ENCODE measurements around the gene CSNK1G2. TPM values are rescaled to one million over a fixed set of nuclear protein-coding genes. Genes with fewer than 3 reads are reported as not detected.

Gene CSNK1G2
- total and polyA plus RNA-seq, 8 donors = 20.7 to 69.4 (median 27.9) TPM

DNA sequence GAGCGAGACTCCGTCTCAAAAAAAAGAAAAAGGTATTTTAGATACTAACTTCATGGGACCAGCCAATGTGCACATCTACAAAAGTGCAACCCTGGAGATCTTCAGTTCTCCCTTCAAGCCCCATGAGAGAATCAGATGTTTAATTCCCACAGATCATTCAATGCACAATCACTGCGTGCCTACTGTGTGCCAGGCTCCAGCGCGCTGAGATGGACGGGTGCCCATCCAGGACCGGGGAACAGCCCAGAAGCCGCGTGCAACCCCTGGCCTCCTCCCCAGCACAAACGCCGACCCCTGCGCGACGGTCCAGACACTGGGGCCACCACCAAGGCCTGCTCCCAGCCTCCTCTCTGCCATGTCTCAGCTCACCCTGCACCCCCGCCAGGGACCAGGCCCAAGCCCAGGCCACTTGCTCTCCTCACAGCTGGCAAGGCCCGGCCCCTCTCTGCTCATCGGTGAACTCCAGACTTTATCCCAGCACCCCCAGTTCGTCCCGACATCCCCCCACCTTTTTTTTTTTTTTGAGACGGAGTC, 69.2 kb downstream of the CSNK1G2 start:
- TF ChIP-seq, protein P1, sequence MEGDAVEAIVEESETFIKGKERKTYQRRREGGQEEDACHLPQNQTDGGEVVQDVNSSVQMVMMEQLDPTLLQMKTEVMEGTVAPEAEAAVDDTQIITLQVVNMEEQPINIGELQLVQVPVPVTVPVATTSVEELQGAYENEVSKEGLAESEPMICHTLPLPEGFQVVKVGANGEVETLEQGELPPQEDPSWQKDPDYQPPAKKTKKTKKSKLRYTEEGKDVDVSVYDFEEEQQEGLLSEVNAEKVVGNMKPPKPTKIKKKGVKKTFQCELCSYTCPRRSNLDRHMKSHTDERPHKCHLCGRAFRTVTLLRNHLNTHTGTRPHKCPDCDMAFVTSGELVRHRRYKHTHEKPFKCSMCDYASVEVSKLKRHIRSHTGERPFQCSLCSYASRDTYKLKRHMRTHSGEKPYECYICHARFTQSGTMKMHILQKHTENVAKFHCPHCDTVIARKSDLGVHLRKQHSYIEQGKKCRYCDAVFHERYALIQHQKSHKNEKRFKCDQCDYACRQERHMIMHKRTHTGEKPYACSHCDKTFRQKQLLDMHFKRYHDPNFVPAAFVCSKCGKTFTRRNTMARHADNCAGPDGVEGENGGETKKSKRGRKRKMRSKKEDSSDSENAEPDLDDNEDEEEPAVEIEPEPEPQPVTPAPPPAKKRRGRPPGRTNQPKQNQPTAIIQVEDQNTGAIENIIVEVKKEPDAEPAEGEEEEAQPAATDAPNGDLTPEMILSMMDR (IDR thresholded peaks at IDR 0.05) = no peak
- 93 to 95% methylated on average over 20 of the region's 20 CpGs for WGBS, 2 donors
- FAIRE-seq (no peak), DNase-seq (peak in 1 of 6 donors; percentile 65), ATAC-seq (no peak)
- Histone ChIP-seq H3K27ac (no peak overlapping the region), H3K4me3 (no peak overlapping the region), H3K36me3 (no peaks in the 10 kb centered on the region), H3K27me3 (no peaks in the 10 kb centered on the region), H3K9me3 (no peaks in the 10 kb centered on the region), H3K4me1 (no peaks in the 10 kb centered on the region)
- intact Hi-C loops (cut with DNase I) = no loop called here

DNA sequence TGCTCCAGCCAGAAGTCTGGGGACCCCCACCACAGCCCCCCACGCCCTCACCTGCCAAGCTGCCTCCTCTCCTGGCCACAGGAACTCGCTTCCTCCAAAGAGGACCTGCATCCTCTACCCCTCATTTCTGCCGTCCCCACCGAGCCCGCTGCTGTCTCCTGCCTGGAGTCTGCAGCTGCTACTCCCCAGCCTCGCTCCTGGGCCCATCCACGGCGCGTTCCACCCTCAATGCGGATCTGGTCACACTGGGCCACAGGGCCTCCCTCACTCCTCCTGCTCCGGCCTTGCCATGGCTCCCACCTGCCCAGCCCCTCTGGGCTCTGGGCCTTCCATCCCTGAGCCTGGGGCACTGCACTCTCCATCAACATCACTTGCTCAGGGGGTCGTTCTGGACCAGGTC, 70.2 kb downstream of the CSNK1G2 start:
- Histone ChIP-seq H3K4me3 (no peak overlapping the region), H3K27ac (no peak overlapping the region), H3K36me3 (no peaks in the 10 kb centered on the region), H3K27me3 (no peaks in the 10 kb centered on the region), H3K4me1 (no peaks in the 10 kb centered on the region), H3K9me3 (no peaks in the 10 kb centered on the region)
- WGBS, 2 donors = 93 to 96% methylated on average over 11 to 12 of the region's 12 CpGs
- FAIRE-seq (no peak), ATAC-seq (no peak), DNase-seq (peak in 1 of 6 donors; percentile 70)
- TF ChIP-seq, protein P1 (IDR thresholded peaks at IDR 0.05) = no peak
- intact Hi-C loops (cut with DNase I) = no loop called here

DNA sequence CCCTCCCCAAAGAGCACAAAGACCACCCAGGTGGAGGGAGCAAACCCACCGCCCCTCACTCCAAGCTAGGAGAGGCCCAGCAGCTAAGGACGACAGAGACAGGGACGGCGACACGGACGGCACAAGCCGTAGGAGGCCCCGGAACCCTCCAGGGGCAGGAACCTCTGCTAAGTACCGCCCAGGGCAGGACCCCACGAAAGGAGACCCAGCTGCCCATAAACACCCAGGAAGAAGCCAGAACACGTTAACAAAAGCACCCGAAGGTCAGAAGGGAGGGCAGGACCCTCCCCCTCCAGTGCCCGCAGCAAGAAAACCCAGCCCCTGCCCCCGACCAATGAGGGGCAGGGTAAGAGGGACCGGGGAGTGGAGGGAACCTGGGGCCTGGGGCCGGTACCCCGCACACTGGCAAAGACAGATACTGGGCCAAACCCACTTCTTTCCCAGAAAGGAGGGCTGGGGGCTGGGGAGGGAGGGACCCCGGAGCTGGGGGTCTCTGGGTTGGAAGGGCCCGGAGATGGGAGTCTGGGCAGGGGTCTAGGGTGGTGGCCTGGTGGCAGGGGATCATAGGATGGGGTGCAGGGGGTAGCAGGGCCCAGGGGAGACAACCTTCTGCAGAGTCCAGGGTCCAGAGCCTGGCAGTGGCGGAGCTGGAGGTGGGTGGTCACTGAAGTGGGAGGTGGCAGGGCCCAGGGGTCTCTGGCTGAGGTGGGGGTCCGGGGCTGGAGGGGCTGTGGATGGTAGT, 72.1 kb downstream of the CSNK1G2 start:
- no peaks in the 10 kb centered on the region for H3K36me3 ChIP-seq
- intact Hi-C loops (cut with DNase I) = no loop called here
- no peaks in the 10 kb centered on the region for H3K9me3 ChIP-seq
- FAIRE-seq (no peak), DNase-seq (peak in 1 of 6 donors; percentile 75), ATAC-seq (no peak)
- H3K4me1 ChIP-seq = no peaks in the 10 kb centered on the region
- no peaks in the 10 kb centered on the region for H3K27me3 ChIP-seq
- H3K4me3 ChIP-seq = no peak overlapping the region
- TF ChIP-seq, protein P1 (IDR thresholded peaks at IDR 0.05) = no peak
- H3K27ac ChIP-seq = no peak overlapping the region
- 78 to 85% methylated on average over 21 of the region's 21 CpGs for WGBS, 2 donors

DNA sequence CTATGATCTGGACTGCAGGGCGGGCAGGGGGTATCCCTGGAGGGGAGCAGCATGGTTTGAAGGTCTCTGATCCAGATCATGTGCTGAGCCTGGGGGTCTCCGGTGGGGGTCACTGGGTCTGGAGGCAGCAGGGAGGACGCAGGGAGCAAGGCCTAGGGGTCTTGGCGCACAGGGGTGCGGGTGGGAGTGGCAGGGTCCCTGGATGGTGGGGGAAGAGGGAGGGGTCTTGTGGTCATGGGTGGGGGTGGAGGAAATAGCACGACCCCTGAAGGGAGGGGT, 72.7 kb downstream of the CSNK1G2 start:
- ATAC-seq (no peak), FAIRE-seq (no peak), DNase-seq (peak in 1 of 6 donors; percentile 53)
- H3K27me3 ChIP-seq = no peaks in the 10 kb centered on the region
- no peak overlapping the region for H3K27ac ChIP-seq
- no peaks in the 10 kb centered on the region for H3K4me1 ChIP-seq
- H3K36me3 ChIP-seq = no peaks in the 10 kb centered on the region
- TF ChIP-seq, protein P1 (IDR thresholded peaks at IDR 0.05) = no peak
- H3K4me3 ChIP-seq = no peak overlapping the region
- intact Hi-C loops (cut with DNase I) = no loop called here
- H3K9me3 ChIP-seq = no peaks in the 10 kb centered on the region
- 86 to 92% methylated on average over 6 of the region's 6 CpGs for WGBS, 2 donors

DNA sequence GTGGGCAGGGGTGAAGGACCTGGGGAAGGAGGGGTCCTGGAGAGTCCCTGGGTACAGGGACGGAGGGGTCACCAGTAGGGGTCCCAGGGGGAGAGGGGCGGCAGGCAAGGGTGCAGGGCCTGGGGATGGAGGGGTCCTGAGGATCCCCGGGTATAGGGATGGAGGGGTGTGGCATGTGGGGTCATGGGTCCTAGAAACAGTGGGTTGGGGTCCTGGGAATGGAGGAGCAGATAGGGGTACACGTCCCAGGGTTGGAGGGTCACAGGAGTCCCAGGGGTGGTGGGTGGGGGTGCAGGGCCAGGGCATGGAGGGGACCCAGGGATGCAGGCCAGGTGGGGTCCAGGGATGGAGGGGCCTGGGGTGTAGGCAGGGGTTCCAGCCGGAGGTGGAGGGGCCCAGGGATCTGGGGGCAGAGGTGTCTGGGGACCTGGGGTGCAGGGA, 73.2 kb downstream of the CSNK1G2 start:
- Histone ChIP-seq H3K36me3 (no peaks in the 10 kb centered on the region), H3K4me3 (peak overlapping the region in 1 of 4 donors; percentile 63), H3K27me3 (no peaks in the 10 kb centered on the region), H3K9me3 (no peaks in the 10 kb centered on the region), H3K4me1 (no peaks in the 10 kb centered on the region), H3K27ac (no peak overlapping the region)
- TF ChIP-seq, protein P1 (IDR thresholded peaks at IDR 0.05) = no peak
- WGBS, 2 donors = 77 to 84% methylated on average over 5 of the region's 5 CpGs
- peak in 2 of 6 donors; percentile 60 to 81 for DNase-seq
- no peak for FAIRE-seq
- intact Hi-C loops (cut with DNase I) = no loop called here
- peak in 1 of 4 donors; percentile 1 for ATAC-seq
